Measurements from ENCODE around the gene FAM13C. TPM values are rescaled to one million over a fixed set of nuclear protein-coding genes. Genes with fewer than 3 reads are reported as not detected.

The FAM13C gene
- total and polyA plus RNA-seq, 2 of the 13 experiments (the other 11 are each of a cell fraction or from before 2014, with no cell fraction given) = 0.07 to 0.26 TPM

GRCh38 chr10:59336632-59337031 lies 25.7 kb downstream of the FAM13C start:
- FAIRE-seq (no peak), ATAC-seq (no peak), DNase-seq (ENCODE audit: low spot score) (no peak)
- Histone ChIP-seq H4K20me1 (ENCODE audit: insufficient read depth, low read length) (no peaks in the 10 kb centered on the region), H3K79me2 (ENCODE audit: insufficient read depth, low read length) (no peaks in the 10 kb centered on the region), H3K9ac (ENCODE audit: insufficient read depth, low read depth, low read length) (no peak overlapping the region), H3K27ac (ENCODE audit: extremely low read length, insufficient read depth, low read length) (no peak overlapping the region), H3K4me3 (replicated peaks in 1 of 3; ENCODE audit: insufficient read depth in 1 of 3, low read depth in 2 of 3, low read length in 3 of 3) (no peak overlapping the region), H3K4me1 (ENCODE audit: insufficient read depth, low read length) (peaks cover 15% of the 10 kb centered on the region), H3K4me2 (ENCODE audit: low read depth, low read length) (no peak overlapping the region), H2AFZ (ENCODE audit: low read length) (no peak overlapping the region), H3K27me3 (ENCODE audit: control insufficient read depth in 1 of 2, insufficient read depth in 2 of 2, low read length in 2 of 2) (no peaks in the 10 kb centered on the region), H3K9me3 (ENCODE audit: low read length) (no peaks in the 10 kb centered on the region), H3K36me3 (replicated peaks in 1 of 2; ENCODE audit: control insufficient read depth in 1 of 2, insufficient read depth in 2 of 2, low read length in 2 of 2) (no peaks in the 10 kb centered on the region)
- 35% methylated on average over 2 of the region's 2 CpGs for WGBS (ENCODE audit: low lambda C conversion rate)
- BruUV-seq (replicated peaks) = no TSS peak
- intact Hi-C loops (cut with micrococcal nuclease; ENCODE audit: unreplicated experiment) = no loop called here
- TF ChIP-seq DR1 (CRISPR knock-in tag; IDR thresholded peaks at IDR 0.05) = no peak
- TF ChIP-seq TRIM24 (CRISPR knock-in tag; IDR thresholded peaks at IDR 0.05) = no peak
- TF ChIP-seq ZNF12 (CRISPR knock-in tag; IDR thresholded peaks at IDR 0.05) = no peak
- TF ChIP-seq, protein P1, sequence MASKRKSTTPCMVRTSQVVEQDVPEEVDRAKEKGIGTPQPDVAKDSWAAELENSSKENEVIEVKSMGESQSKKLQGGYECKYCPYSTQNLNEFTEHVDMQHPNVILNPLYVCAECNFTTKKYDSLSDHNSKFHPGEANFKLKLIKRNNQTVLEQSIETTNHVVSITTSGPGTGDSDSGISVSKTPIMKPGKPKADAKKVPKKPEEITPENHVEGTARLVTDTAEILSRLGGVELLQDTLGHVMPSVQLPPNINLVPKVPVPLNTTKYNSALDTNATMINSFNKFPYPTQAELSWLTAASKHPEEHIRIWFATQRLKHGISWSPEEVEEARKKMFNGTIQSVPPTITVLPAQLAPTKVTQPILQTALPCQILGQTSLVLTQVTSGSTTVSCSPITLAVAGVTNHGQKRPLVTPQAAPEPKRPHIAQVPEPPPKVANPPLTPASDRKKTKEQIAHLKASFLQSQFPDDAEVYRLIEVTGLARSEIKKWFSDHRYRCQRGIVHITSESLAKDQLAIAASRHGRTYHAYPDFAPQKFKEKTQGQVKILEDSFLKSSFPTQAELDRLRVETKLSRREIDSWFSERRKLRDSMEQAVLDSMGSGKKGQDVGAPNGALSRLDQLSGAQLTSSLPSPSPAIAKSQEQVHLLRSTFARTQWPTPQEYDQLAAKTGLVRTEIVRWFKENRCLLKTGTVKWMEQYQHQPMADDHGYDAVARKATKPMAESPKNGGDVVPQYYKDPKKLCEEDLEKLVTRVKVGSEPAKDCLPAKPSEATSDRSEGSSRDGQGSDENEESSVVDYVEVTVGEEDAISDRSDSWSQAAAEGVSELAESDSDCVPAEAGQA (IDR thresholded peaks at IDR 0.05; ENCODE audit: low read depth) = no peak
- TF ChIP-seq, protein P1 (CRISPR knock-in tag; IDR thresholded peaks at IDR 0.05; ENCODE audit: borderline replicate concordance) = no peak
- TF ChIP-seq ZNF547 (CRISPR knock-in tag; IDR thresholded peaks at IDR 0.05) = no peak
- no peak for TF ChIP-seq ZNF572 (CRISPR knock-in tag; IDR thresholded peaks at IDR 0.05)
- TF ChIP-seq ATF7-NPFF (CRISPR knock-in tag; IDR thresholded peaks at IDR 0.05; ENCODE audit: low read depth) = no peak
- no peak for TF ChIP-seq ZBTB33 (CRISPR knock-in tag; IDR thresholded peaks at IDR 0.05)
- TF ChIP-seq ZSCAN21 (CRISPR knock-in tag; IDR thresholded peaks at IDR 0.05; ENCODE audit: borderline replicate concordance) = no peak
- no peak for TF ChIP-seq MEIS2 (CRISPR knock-in tag; IDR thresholded peaks at IDR 0.05)
- no peak for TF ChIP-seq MBD4 (IDR thresholded peaks at IDR 0.05; ENCODE audit: borderline replicate concordance, low read length)
- TF ChIP-seq LBX2 (CRISPR knock-in tag; IDR thresholded peaks at IDR 0.05; ENCODE audit: borderline replicate concordance) = no peak
- no peak for TF ChIP-seq HNF4A (CRISPR knock-in tag; IDR thresholded peaks at IDR 0.05)
- no peak for TF ChIP-seq SMAD9 (CRISPR knock-in tag; IDR thresholded peaks at IDR 0.05)
- TF ChIP-seq ZNF780A (CRISPR knock-in tag; IDR thresholded peaks at IDR 0.05) = no peak
- CTCF ChIA-PET (ENCODE audit: low intra/inter-chr PET ratio, low total read pairs) = no interaction called here
- in situ Hi-C loops (cut with HindIII; ENCODE audit: extremely low pct_ligation_motif_present, low pct_unique_long_range_greater_than_20kb) = no loop called here
- POLR2A ChIA-PET = no interaction called here

Measured in HepG2 (cell line).